Liver (tissue), 9 donors: ENCODE results near the gene PPWD1. TPM values are rescaled to one million over a fixed set of nuclear protein-coding genes. Genes with fewer than 3 reads are reported as not detected.

Experiments used
- DNase-seq: peaks from one replicate; pipeline ENCODE4 v3.0.0-alpha.2; 2017; ENCODE audit warnings: low spot score
- H3K27ac ChIP-seq, 2 donors: one replicate each; pipeline ENCODE4 v1.7.0; 2013; ENCODE audit warnings: inconsistent platforms in 2 of 2, low read length in 2 of 2, control low read depth in 1 of 2, low read depth in 1 of 2, mild to moderate bottlenecking in 1 of 2
- H3K27me3 ChIP-seq, 4 donors: one replicate each; pipeline versions ENCODE4 v1.6.1 to v1.7.0; 2013; ENCODE audit warnings: low read length in 3 of 4, inconsistent platforms in 1 of 4, mild to moderate bottlenecking in 1 of 4, moderate library complexity in 1 of 4; ENCODE audit not compliant: control insufficient read depth in 4 of 4, insufficient read depth in 4 of 4
- H3K36me3 ChIP-seq, 4 donors: one replicate each; pipeline versions ENCODE4 v1.6.1 to v1.7.0; 2013; ENCODE audit warnings: low read length in 3 of 4, mild to moderate bottlenecking in 3 of 4, low read depth in 1 of 4, moderate library complexity in 1 of 4; ENCODE audit not compliant: control insufficient read depth in 4 of 4, insufficient read depth in 3 of 4
- H3K4me1 ChIP-seq, 4 donors: one replicate each; pipeline versions ENCODE4 v1.6.1 to v1.7.0; 2013; ENCODE audit warnings: low read length in 3 of 4, mild to moderate bottlenecking in 3 of 4, moderate library complexity in 1 of 4; ENCODE audit not compliant: control insufficient read depth in 4 of 4, insufficient read depth in 4 of 4
- H3K4me3 ChIP-seq, 3 donors: one replicate each; pipeline versions ENCODE4 v1.6.1 to v1.7.0; 2013; ENCODE audit warnings: low read length in 3 of 3, control low read depth in 1 of 3, low read depth in 1 of 3, mild to moderate bottlenecking in 1 of 3
- H3K9ac ChIP-seq, 2 donors: one replicate each; pipeline ENCODE4 v1.7.0; 2013; ENCODE audit warnings: low read length in 2 of 2, mild to moderate bottlenecking in 2 of 2, moderate library complexity in 2 of 2, control low read depth in 1 of 2, low read depth in 1 of 2
- H3K9me3 ChIP-seq, 4 donors: one replicate each; pipeline versions ENCODE4 v1.6.1 to v1.7.0; 2013; ENCODE audit warnings: low read length in 3 of 4; ENCODE audit not compliant: control insufficient read depth in 4 of 4
- ATF3 ChIP-seq: IDR thresholded peaks from 2 replicates; pipeline ENCODE4 v1.6.1; 2016; ENCODE audit warnings: antibody characterized with exemption
- EGR1 ChIP-seq, 2 donors: IDR thresholded peaks; 2 replicates each; pipeline ENCODE4 v1.6.1; 2016 to 2018; ENCODE audit warnings: antibody characterized with exemption in 2 of 2, low read depth in 2 of 2
- FOXA1 ChIP-seq: IDR thresholded peaks from 2 replicates; pipeline ENCODE4 v1.6.1; 2016; ENCODE audit warnings: antibody characterized with exemption
- FOXA2 ChIP-seq: IDR thresholded peaks from 2 replicates; pipeline ENCODE4 v1.6.1; 2016; ENCODE audit warnings: antibody characterized with exemption
- GABPA ChIP-seq, 2 donors: IDR thresholded peaks in 1 of 2; conservative IDR thresholded peaks in 1 of 2; 2 replicates each; pipeline ENCODE4 v1.6.1; 2016; ENCODE audit warnings: antibody characterized with exemption in 2 of 2, mild to moderate bottlenecking in 1 of 2, moderate library complexity in 1 of 2
- HNF4A ChIP-seq, 2 donors: conservative IDR thresholded peaks; 2 replicates each; pipeline ENCODE4 v1.6.1; 2016; ENCODE audit warnings: antibody characterized with exemption in 2 of 2, mild to moderate bottlenecking in 2 of 2
- HNF4G ChIP-seq: IDR thresholded peaks from 2 replicates; pipeline ENCODE4 v1.6.1; 2016; ENCODE audit warnings: antibody characterized with exemption
- JUND ChIP-seq, 2 donors: IDR thresholded peaks; 2 replicates each; pipeline ENCODE4 v1.6.1; 2016; ENCODE audit warnings: antibody characterized with exemption in 2 of 2
- NR2F2 ChIP-seq: IDR thresholded peaks from 2 replicates; pipeline ENCODE4 v1.6.1; 2016; ENCODE audit warnings: antibody characterized with exemption
- RAD21 ChIP-seq, 2 donors: IDR thresholded peaks; 2 replicates each; pipeline ENCODE4 v1.6.1; 2016; ENCODE audit warnings: antibody characterized with exemption in 2 of 2, mild to moderate bottlenecking in 2 of 2
- REST ChIP-seq: IDR thresholded peaks from 2 replicates; pipeline ENCODE4 v1.6.1; 2016; ENCODE audit warnings: antibody characterized with exemption, mild to moderate bottlenecking
- RXRA ChIP-seq, 2 donors: IDR thresholded peaks; 2 replicates each; pipeline ENCODE4 v1.6.1; 2017 to 2018; ENCODE audit warnings: antibody characterized with exemption in 2 of 2, mild to moderate bottlenecking in 1 of 2
- SP1 ChIP-seq: IDR thresholded peaks from 2 replicates; pipeline ENCODE4 v1.6.1; 2018; ENCODE audit warnings: antibody characterized with exemption, mild to moderate bottlenecking
- TAF1 ChIP-seq: conservative IDR thresholded peaks from 2 replicates; pipeline ENCODE4 v1.6.1; 2016; ENCODE audit warnings: antibody characterized with exemption, mild to moderate bottlenecking
- YY1 ChIP-seq: IDR thresholded peaks from 2 replicates; pipeline ENCODE4 v1.6.1; 2016; ENCODE audit warnings: antibody characterized with exemption, mild to moderate bottlenecking
- ZBTB33 ChIP-seq: IDR thresholded peaks from 2 replicates; pipeline ENCODE4 v1.6.1; 2016; ENCODE audit warnings: antibody characterized with exemption
- WGBS: extraction: QIAGEN DNeasy Blood & Tissue Kit; methylation state at CpG from one replicate; pipeline ENCODE4 v1.1.7; 2013; 5-methylcytosine and 5-hydroxymethylcytosine counted together
- polyA plus RNA-seq, 2 donors: library from polyadenylated mRNA; stranded (reverse) in 1 of 2; unstranded in 1 of 2; fragments of 200-250 nt in 1 of 2; fragments of >200 nt in 1 of 2; fragmentation: Nextera tagmentation in 1 of 2; extraction: Ambion mirVana in 1 of 2; gene quantifications; one replicate each; pipeline versions ENCODE4 v1.2.1 to v1.2.3, GENCODE V29; 2013 to 2015
- total RNA-seq, 2 donors: library from RNA; depleted of rRNA; stranded (reverse); fragments of >200 nt; gene quantifications; one replicate each; pipeline ENCODE4 v1.2.3, GENCODE V29; 2014
- TF ChIP-seq, protein P1 (sequence below): IDR thresholded peaks from 2 replicates; pipeline ENCODE4 v1.6.1; 2016; ENCODE audit warnings: antibody characterized with exemption
- TF ChIP-seq, protein P2 (sequence below): fragments of 150-350 bp; IDR thresholded peaks from 2 replicates; pipeline ENCODE4 v1.5.1; 2017; ENCODE audit warnings: improper control_type of control experiment, low read depth, low read length; ENCODE audit not compliant: missing input control
- donor health status: healthy.
- donor health status: healthy.
- donor health status: healthy.
- donor health status: healthy.
- donor health status: healthy.

The PPWD1 gene
- total and polyA plus RNA-seq, 4 donors = 5.8 to 23.7 (median 11.8) TPM

DNA sequence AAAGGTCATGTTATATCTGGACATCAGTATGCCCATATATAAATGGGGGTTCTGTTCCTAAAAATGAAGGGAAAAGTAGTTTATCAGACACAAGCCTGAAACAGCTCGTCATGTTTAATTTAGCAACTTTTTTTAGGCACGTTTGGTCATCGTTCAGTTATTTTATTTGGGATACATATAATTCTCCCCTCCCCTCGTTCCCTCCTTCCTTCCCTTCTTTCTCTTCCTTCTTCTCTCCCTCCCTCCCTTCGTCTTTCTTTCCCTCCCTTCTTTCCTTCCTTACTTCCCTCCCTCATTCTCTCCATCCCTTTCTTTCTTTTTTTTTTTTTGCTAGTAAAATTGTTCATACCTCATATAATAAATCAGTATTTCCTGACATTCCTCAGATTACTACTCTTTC, 3.4 kb downstream of the PPWD1 start:
- Histone ChIP-seq H3K9me3 (no peaks in the 10 kb centered on the region), H3K36me3 (peaks cover 0 to 13% (median 4%) of the 10 kb centered on the region in 4 donors), H3K4me3 (no peak overlapping the region), H3K4me1 (peaks cover 8 to 23% (median 19%) of the 10 kb centered on the region in 4 donors), H3K27ac (no peak overlapping the region), H3K27me3 (no peaks in the 10 kb centered on the region), H3K9ac (no peak overlapping the region)
- DNase-seq = no peak
- 83% methylated on average over 5 of the region's 5 CpGs for WGBS
- TF ChIP-seq ZBTB33 (no peak), YY1 (no peak), RAD21 (IDR thresholded peaks at IDR 0.05) (no peak), REST (no peak), GABPA (IDR thresholded peaks at IDR 0.05 in 1 of 2, conservative IDR thresholded peaks at IDR 0.05 in 1 of 2) (no peak), FOXA2 (no peak), JUND (IDR thresholded peaks at IDR 0.05) (no peak), SP1 (no peak), RXRA (IDR thresholded peaks at IDR 0.05) (no peak), HNF4A (conservative IDR thresholded peaks at IDR 0.05) (no peak), HNF4G (no peak), TAF1 (no peak), ATF3 (no peak), FOXA1 (no peak), EGR1 (IDR thresholded peaks at IDR 0.05; ENCODE audit: low read depth in 2 of 2) (no peak), NR2F2 (no peak)
- TF ChIP-seq, protein P1, sequence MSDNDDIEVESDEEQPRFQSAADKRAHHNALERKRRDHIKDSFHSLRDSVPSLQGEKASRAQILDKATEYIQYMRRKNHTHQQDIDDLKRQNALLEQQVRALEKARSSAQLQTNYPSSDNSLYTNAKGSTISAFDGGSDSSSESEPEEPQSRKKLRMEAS = no peak
- TF ChIP-seq, protein P2, sequence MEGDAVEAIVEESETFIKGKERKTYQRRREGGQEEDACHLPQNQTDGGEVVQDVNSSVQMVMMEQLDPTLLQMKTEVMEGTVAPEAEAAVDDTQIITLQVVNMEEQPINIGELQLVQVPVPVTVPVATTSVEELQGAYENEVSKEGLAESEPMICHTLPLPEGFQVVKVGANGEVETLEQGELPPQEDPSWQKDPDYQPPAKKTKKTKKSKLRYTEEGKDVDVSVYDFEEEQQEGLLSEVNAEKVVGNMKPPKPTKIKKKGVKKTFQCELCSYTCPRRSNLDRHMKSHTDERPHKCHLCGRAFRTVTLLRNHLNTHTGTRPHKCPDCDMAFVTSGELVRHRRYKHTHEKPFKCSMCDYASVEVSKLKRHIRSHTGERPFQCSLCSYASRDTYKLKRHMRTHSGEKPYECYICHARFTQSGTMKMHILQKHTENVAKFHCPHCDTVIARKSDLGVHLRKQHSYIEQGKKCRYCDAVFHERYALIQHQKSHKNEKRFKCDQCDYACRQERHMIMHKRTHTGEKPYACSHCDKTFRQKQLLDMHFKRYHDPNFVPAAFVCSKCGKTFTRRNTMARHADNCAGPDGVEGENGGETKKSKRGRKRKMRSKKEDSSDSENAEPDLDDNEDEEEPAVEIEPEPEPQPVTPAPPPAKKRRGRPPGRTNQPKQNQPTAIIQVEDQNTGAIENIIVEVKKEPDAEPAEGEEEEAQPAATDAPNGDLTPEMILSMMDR = no peak
